GM21528 (cell line): Measurements from ENCODE around the gene PITX3.
"Not testable (repeated sequence)": the region's sequence is repeated elsewhere in the genome, so short reads cannot be mapped to it uniquely, and the experiment has no call there.

ENCODE experiments used
- ATAC-seq: cut with Tn5 transposase; IDR thresholded peaks from one replicate; pipeline ENCODE4 v1.9.1; 2021; ENCODE audit warnings: mild to moderate bottlenecking, moderate library complexity; ENCODE audit not compliant: unreplicated experiment, low FRiP score

The PITX3 gene

DNA sequence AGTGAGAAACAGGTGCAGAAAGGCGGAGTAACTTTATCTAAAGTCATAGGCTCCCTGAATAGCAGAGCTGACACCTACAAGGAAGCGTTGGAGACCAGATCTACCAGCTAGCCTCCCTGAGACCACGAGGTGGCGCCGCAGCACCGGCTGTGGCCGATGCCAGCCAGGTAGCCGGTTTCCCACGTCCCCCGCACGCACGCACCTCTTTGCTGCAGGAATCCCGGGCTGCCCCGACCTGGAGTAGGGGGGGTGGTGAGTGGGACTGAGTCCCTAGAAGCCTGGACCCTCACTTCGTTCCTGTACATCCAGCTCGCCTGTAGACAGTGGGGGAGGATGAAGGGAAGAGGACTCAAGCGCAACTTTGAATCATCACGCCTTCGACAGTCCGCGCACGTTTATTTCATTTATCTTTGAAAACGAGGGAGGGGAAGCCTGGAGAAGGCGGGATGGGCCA is 11.5 kb downstream of the PITX3 start:
- no peak for ATAC-seq

GRCh38 chr10:102227050-102227449 is 14.3 kb downstream of the PITX3 start:
- ATAC-seq: no peak

GRCh38 chr10:102226542-102226870 is 14.8 kb downstream of the PITX3 start:
- no peak for ATAC-seq

GRCh38 chr10:102225646-102226541 is 15.4 kb downstream of the PITX3 start, which contains the start of gene ELOVL3:
ELOVL3 (plus strand) TSS chr10:102226299; CDS start chr10:102226549, 250 bp downstream.
- ATAC-seq: peak; percentile 73

DNA sequence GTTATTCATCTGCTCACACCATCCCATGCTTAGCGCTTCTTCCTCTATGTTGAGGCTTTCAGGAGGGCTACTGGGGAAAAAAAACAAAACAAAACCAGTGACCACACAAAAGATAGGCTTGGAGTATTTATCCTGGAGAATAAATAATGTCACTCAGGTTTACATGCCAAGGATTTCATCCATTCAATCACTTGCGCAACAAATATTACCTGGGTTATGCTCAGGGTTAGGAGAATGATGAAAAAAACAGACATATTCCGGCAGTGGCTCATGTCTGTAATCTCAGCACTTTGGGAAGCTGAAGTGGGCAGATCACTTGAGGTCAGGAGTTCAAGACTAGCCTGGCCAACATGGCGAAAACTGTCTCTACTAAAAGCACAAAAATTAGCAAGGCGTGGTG is 18.5 kb downstream of the PITX3 start:
- no peak for ATAC-seq

DNA sequence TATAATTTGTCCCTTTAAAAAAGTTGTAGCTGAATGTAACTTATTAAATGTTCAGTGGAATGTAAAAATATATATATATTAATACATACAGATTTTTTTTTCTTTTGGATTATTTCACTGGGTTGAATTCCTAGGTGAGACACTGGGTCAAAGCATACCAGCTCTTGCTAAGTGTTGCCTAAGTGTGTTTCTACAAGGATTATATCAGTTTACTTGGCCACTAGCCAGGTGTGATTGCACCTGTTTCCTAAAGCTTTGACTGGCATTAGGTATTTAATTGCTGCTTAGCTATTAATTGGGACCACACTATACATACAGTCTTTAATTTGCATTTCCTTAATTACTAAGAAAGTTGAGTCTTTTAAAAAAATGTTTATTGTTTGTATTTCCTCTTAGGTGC is 20.7 kb downstream of the PITX3 start:
- no peak for ATAC-seq

DNA sequence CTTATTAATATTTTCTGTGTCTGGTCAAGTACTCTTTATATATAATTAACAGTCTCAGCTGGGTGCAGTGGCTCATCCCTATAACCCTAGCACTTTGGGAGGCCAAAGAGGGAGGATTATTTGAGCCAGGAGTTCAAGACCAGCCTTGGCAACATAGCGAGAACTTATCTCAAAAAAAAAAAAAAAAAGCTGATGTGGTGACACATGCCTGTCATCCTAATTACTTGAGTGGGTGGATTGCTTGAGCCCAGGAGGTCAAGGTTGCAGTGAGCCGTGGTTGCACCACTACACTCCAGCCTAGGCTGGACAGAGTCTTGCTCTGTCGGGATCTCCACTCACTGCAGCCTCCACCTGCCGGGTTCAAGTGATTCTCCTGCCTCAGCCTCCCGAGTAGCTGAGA is 21.9 kb downstream of the PITX3 start:
- no peak for ATAC-seq

DNA sequence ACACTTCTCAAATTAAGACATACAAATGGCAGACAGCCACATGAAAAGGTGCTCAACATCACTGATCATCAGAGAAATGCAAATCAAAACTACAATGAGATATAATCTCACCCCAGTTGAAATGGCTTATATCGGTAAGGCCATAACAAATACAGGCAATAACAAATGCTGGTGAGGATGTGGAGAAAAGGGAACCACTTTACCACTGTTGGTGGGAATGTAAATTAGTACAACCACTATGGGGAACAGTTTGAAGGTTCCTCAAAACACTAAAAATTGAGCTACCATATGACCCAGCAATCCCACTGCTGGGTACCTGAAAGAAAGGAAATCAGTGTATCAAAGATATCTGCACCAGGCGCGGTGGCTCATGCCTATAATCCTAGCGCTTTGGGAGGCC is 27.7 kb downstream of the PITX3 start:
- not testable (repeated sequence) for ATAC-seq

DNA sequence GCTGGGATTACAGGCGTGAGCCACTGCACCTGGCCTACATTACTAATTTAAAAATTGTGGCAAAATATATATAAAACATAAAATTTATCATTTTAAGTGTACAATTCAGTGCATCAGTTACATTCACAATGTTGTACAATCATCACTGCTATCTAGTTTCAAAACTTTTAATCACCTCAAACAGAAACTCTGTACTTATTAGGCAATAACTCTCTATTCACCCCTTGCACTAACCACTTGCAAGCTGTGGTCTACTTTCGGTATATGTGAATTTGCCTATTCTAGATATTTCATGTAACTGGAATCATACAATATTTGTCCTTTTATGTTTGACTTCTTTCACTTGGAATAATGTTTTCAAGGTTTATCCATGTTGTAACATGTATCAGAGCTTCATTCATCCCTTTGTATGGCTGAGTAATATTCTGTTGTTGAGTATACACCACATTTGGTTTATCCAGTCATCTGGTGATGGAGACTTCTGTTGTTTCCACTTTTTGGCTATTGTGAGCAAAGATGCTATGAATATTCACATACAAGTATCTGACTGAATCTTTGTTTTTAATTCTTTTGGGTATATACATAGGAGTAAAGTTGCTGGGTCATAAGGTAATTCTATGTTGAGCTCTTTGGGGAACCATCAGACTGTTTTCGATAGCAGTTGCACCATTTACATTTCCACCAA is 29.6 kb downstream of the PITX3 start:
- ATAC-seq: no peak

DNA sequence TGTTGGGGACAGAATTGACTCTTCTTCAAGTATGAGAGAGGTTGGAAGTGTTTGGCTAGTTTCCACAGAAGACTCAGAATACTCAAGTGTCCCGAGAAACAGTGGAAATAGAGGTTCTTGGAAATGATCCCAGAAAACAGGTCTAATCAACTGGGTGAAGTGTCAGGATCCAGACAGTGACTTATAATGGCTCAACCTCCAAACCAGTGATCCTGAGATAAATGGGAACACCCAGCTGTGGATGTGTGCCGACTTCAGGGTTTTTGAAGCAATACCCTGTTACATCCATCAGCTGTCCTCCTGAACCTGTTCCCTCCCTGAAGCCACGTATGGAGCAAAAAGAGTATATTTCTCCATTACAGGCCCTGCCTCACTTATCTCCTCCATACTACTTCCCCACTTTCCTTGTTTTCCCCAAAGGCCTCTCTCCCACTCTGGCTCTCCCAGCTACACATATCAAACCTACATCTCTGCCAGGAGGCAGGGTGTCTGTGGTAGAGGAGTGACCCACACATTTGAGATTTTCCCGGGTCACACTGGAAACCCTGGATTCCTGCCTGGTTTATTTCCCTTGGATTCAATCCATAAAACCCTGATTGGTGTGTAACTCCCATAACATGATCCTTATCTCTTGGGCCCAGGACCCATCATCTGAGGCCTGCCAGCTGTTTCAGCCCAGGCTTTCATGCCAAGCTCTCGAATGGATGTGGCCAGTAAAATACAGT is 32.8 kb downstream of the PITX3 start:
- no peak for ATAC-seq

- ATAC-seq: no peak
Measured at GRCh38 chr10:102202386-102202785, 38.9 kb downstream of the PITX3 start.

DNA sequence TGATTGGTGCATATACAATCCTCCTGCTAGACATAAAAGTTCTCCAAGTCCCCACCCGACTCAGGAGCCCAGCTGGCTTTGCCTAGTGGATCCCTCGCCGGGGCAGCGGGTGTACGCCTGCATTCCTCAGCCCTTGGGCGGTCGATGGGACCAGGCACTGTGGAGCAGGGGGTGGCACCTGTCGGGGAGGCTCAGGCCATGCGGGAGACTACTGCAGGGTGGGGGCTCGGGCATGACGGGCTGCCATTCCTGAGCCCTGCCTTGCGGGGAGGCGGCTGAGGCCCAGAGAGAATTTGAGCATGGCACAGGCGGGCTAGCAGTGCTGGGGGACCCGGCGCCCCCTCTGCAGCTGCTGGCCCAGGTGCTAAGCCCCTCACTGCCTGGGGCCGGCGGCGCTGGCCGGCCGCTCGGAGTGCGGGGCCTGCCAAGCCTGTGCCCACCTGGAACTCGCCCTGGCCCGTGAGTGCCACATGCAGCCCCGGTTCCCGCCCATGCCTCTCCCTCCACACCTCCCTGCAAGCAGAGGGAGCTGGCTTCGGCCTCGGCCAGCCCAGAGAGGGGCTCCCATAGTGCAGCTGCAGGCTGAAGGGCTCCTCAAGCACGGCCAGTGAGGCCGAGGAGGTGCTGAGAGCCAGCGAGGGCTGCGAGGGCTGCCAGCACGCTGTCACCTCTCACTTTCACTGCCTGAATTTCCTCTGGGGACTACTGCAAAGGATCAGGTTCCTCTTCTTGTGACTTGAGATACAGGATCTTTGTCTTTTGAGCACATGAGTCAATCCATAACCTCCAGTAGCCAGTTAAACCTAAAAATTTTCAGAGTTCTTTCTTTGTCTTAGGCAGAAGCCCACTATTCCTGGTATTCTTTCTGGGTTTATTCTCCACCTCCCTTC is 40.3 kb downstream of the PITX3 start:
- ATAC-seq: no peak

DNA sequence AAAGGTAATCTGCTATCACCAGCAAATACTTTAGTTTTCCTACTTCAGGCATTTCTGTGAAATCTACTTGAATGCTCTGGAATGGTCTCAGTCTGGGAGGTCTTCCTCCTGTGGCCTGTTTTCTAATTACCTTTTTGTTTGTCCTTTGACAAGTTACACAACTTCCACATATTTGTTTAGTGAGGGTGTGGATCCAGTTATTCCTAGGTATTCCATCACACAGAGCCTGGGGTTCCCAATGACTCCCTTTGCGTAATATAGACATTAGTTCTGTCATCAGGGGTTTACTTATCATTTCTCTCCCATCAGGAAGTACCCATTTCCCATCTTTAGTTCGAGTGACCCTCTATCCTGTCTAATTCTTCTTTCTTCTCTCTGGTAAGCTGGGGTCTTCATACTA is 43.3 kb downstream of the PITX3 start:
- no peak for ATAC-seq

GRCh38 chr10:102196893-102197292 is 44.4 kb downstream of the PITX3 start:
- no peak for ATAC-seq

GRCh38 chr10:102195296-102195870 is 45.9 kb downstream of the PITX3 start:
- no peak for ATAC-seq

GRCh38 chr10:102191956-102192355 is 49.4 kb downstream of the PITX3 start:
- no peak for ATAC-seq

DNA sequence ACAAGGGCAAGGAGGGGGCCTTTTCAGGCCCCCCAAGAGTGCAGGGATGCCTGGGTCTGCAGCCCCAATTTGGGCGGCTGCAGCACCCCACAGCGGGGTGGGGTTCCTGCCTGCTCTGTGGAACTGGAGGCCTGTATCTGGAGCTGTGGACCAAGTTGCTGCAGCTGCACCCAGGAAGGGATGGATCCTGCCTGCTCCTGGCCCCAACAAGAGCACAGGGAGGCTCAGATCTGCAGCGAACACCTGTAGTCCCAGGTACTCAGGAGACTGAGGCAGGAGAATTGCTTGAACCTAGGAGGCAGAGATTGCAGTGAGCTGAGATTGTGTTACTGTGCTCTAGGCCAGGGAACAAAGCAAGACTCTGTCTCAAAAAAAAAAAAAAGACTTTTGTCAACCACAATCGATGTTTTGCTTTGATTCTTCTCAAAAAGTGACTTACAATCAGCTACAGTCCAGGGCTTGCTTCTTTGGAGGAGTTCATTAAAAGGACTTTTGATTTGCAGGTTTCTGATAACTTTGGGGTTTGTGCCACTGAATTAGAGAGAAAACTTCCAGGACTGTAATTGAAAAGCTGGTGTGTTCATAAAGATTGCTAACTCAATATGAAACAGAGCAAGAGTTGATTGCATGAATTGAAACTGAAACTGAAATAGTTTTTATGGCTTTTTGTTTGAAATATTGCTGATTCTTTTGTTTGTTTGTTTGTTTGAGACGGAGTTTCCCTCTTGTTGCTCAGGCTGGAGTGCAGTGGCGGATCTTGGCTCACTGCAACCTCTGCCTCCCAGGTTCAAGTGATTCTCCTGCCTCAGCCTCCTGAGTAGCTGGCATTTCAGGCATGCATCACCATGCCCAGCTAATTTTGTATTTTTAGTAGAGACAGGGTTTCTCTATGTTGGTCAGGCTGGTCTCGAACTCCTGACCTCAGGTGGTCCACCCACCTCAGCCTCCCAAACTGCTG is 52.1 kb downstream of the PITX3 start:
- not testable (repeated sequence) for ATAC-seq

- ATAC-seq: no peak
Measured at GRCh38 chr10:102188298-102188940, 52.9 kb downstream of the PITX3 start.
